HFFc6 (cell line): ENCODE data around the gene GRIK4. TPM values are rescaled to one million over a fixed set of nuclear protein-coding genes. Genes with fewer than 3 reads are reported as not detected.

Experiments used
- DNase-seq: peaks from one replicate; pipeline ENCODE4 v3.0.0-alpha.2; 2018
- H3K27ac Mint-ChIP-seq: 2 replicates; pipeline ENCODE4 v1.8.0; 2020; ENCODE audit warnings: mild to moderate bottlenecking, mixed read lengths
- H3K27me3 Mint-ChIP-seq: 2 replicates; pipeline ENCODE4 v1.8.0; 2021; ENCODE audit warnings: mild to moderate bottlenecking, moderate library complexity, mixed read lengths; ENCODE audit not compliant: insufficient read depth
- H3K36me3 Mint-ChIP-seq: 2 replicates; pipeline ENCODE4 v1.8.0; 2021; ENCODE audit warnings: low read depth, mixed read lengths
- H3K4me1 Mint-ChIP-seq: 2 replicates; pipeline ENCODE4 v1.8.0; 2020; ENCODE audit warnings: low read depth, mixed read lengths
- H3K4me3 Mint-ChIP-seq: 2 replicates; pipeline ENCODE4 v1.8.0; 2020; ENCODE audit warnings: mild to moderate bottlenecking, moderate library complexity, mixed read lengths
- H3K9me3 Mint-ChIP-seq: 2 replicates; pipeline ENCODE4 v1.8.0; 2020; ENCODE audit warnings: mild to moderate bottlenecking, mixed read lengths
- CTCF ChIP-seq: fragments of 200-600 bp; sonication (generic); IDR thresholded peaks from 2 replicates; pipeline ENCODE4 v1.5.0; 2021; ENCODE audit warnings: antibody characterized with exemption, mild to moderate bottlenecking
- total RNA-seq, 6 experiments: library from RNA; stranded (reverse); fragmentation: NEBNext Ultra II Directional; extraction: Animal tissue kit (Norgen Biotek cat#: 25700); gene quantifications; 2 replicates in 1 of 6; 3 replicates in 5 of 6; pipeline ENCODE4 v1.2.3, GENCODE V29; 2021

Gene GRIK4
- total RNA-seq, 6 experiments from 2014 or later = not detected

GRCh38 chr11:120706257-120706656, 194.7 kb downstream of the GRIK4 start:
- no peak for TF ChIP-seq CTCF
- peaks cover 22% of the 10 kb centered on the region for H3K4me1 Mint-ChIP-seq
- DNase-seq = no peak
- H3K9me3 Mint-ChIP-seq = peaks cover 11% of the 10 kb centered on the region
- no peak overlapping the region for H3K27ac Mint-ChIP-seq
- no peak overlapping the region for H3K4me3 Mint-ChIP-seq
- H3K27me3 Mint-ChIP-seq = peaks cover 10% of the 10 kb centered on the region
- peaks cover 7% of the 10 kb centered on the region; the same call in 1 of the 2 replicates for H3K36me3 Mint-ChIP-seq

- TF ChIP-seq CTCF = no peak
- peaks cover 7% of the 10 kb centered on the region; the same call in 1 of the 2 replicates for H3K36me3 Mint-ChIP-seq
- peak; percentile 44 for DNase-seq
- H3K4me1 Mint-ChIP-seq = peaks cover 30% of the 10 kb centered on the region
- peaks cover 11% of the 10 kb centered on the region for H3K9me3 Mint-ChIP-seq
- H3K4me3 Mint-ChIP-seq = no peak overlapping the region
- H3K27me3 Mint-ChIP-seq = peaks cover 9% of the 10 kb centered on the region
- H3K27ac Mint-ChIP-seq = no peak overlapping the region
Observed at GRCh38 chr11:120707098-120707497, 195.6 kb downstream of the GRIK4 start.

GRCh38 chr11:120707663-120708062, 196.1 kb downstream of the GRIK4 start:
- no peak for TF ChIP-seq CTCF
- Mint-ChIP-seq H3K9me3 (peaks cover 11% of the 10 kb centered on the region), H3K4me3 (no peak overlapping the region), H3K27ac (no peak overlapping the region), H3K36me3 (peaks cover 7% of the 10 kb centered on the region; the same call in 1 of the 2 replicates), H3K27me3 (peaks cover 9% of the 10 kb centered on the region), H3K4me1 (peaks cover 31% of the 10 kb centered on the region)
- DNase-seq = no peak

GRCh38 chr11:120708511-120709183, 197.1 kb downstream of the GRIK4 start:
- DNase-seq = no peak
- Mint-ChIP-seq H3K9me3 (peaks cover 11% of the 10 kb centered on the region), H3K4me1 (peaks cover 31% of the 10 kb centered on the region), H3K36me3 (peaks cover 7% of the 10 kb centered on the region; the same call in 1 of the 2 replicates), H3K27me3 (peaks cover 9% of the 10 kb centered on the region), H3K4me3 (no peak overlapping the region), H3K27ac (no peak overlapping the region)
- no peak for TF ChIP-seq CTCF

- no peak overlapping the region for H3K4me3 Mint-ChIP-seq
- no peak overlapping the region for H3K27ac Mint-ChIP-seq
- H3K27me3 Mint-ChIP-seq = peaks cover 9% of the 10 kb centered on the region
- peaks cover 39% of the 10 kb centered on the region for H3K4me1 Mint-ChIP-seq
- H3K36me3 Mint-ChIP-seq = peaks cover 7% of the 10 kb centered on the region; the same call in 1 of the 2 replicates
- TF ChIP-seq CTCF = no peak
- H3K9me3 Mint-ChIP-seq = peaks cover 11% of the 10 kb centered on the region
- DNase-seq = no peak
Observed at GRCh38 chr11:120709808-120710207, 198.3 kb downstream of the GRIK4 start.
